Endothelial cell (in vitro differentiated cells): Measurements from ENCODE around the gene CTSK. TPM values are rescaled to one million over a fixed set of nuclear protein-coding genes. Genes with fewer than 3 reads are reported as not detected.

Experiments used
- DNase-seq: peaks from one replicate; pipeline ENCODE4 v3.0.0; 2021; ENCODE audit warnings: low spot score
- H3K27ac Mint-ChIP-seq: one replicate; pipeline ENCODE4 v1.8.0; 2021; ENCODE audit warnings: mixed read lengths, inconsistent platforms; ENCODE audit not compliant: unreplicated experiment
- H3K27me3 Mint-ChIP-seq: one replicate; pipeline ENCODE4 v1.8.0; 2021; ENCODE audit warnings: mild to moderate bottlenecking, moderate library complexity, mixed read lengths, inconsistent platforms; ENCODE audit not compliant: unreplicated experiment
- H3K36me3 Mint-ChIP-seq: one replicate; pipeline ENCODE4 v1.8.0; 2021; ENCODE audit warnings: mild to moderate bottlenecking, low read depth, mixed read lengths, inconsistent platforms; ENCODE audit not compliant: unreplicated experiment
- H3K4me1 Mint-ChIP-seq: one replicate; pipeline ENCODE4 v1.8.0; 2021; ENCODE audit warnings: mild to moderate bottlenecking, mixed read lengths, inconsistent platforms; ENCODE audit not compliant: unreplicated experiment
- H3K4me3 Mint-ChIP-seq: one replicate; pipeline ENCODE4 v1.8.0; 2021; ENCODE audit warnings: mild to moderate bottlenecking, mixed read lengths, inconsistent platforms; ENCODE audit not compliant: unreplicated experiment
- H3K9me3 Mint-ChIP-seq: one replicate; pipeline ENCODE4 v1.8.0; 2021; ENCODE audit warnings: mixed read lengths, inconsistent platforms; ENCODE audit not compliant: unreplicated experiment
- total RNA-seq: library from RNA; stranded (reverse); fragmentation: NEBNext Ultra II Directional; extraction: Animal tissue kit (Norgen Biotek cat#: 25700); gene quantifications from one replicate; pipeline ENCODE4 v1.2.1, GENCODE V29; 2021; ENCODE audit not compliant: unreplicated experiment
- TF ChIP-seq, protein P1 (sequence below): fragments of 200-600 bp; sonication (generic); IDR thresholded peaks from one replicate; pipeline ENCODE4 v1.5.0; 2021; ENCODE audit warnings: antibody characterized with exemption; ENCODE audit not compliant: unreplicated experiment

CTSK gene
- total RNA-seq, 1 donor from 2014 or later, result 110 TPM

DNA sequence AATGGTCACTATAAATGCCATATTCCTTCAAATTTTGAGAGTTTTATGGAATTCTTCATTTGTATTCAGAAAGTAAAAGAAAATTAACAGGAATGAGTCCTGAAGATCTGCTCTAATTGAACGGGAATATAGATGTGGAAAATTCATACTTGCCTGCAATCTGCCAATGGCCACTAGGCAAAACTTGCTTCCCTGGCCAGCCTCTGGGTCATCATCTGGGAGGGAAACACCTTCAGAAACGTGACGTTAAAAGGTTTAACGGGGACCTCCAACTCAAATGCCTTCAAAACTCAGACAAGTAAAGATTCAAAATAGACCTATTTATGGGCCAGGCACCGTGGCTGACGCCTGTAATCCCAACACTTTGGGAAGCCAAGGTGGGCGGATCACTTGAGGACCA is 21.7 kb upstream of the CTSK start:
- Mint-ChIP-seq H3K4me3 (no peak overlapping the region), H3K27ac (no peak overlapping the region), H3K27me3 (no peaks in the 10 kb centered on the region), H3K4me1 (no peaks in the 10 kb centered on the region), H3K9me3 (no peaks in the 10 kb centered on the region), H3K36me3 (peaks cover 13% of the 10 kb centered on the region)
- TF ChIP-seq, protein P1, sequence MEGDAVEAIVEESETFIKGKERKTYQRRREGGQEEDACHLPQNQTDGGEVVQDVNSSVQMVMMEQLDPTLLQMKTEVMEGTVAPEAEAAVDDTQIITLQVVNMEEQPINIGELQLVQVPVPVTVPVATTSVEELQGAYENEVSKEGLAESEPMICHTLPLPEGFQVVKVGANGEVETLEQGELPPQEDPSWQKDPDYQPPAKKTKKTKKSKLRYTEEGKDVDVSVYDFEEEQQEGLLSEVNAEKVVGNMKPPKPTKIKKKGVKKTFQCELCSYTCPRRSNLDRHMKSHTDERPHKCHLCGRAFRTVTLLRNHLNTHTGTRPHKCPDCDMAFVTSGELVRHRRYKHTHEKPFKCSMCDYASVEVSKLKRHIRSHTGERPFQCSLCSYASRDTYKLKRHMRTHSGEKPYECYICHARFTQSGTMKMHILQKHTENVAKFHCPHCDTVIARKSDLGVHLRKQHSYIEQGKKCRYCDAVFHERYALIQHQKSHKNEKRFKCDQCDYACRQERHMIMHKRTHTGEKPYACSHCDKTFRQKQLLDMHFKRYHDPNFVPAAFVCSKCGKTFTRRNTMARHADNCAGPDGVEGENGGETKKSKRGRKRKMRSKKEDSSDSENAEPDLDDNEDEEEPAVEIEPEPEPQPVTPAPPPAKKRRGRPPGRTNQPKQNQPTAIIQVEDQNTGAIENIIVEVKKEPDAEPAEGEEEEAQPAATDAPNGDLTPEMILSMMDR, result peak; percentile 62
- no peak for DNase-seq

DNA sequence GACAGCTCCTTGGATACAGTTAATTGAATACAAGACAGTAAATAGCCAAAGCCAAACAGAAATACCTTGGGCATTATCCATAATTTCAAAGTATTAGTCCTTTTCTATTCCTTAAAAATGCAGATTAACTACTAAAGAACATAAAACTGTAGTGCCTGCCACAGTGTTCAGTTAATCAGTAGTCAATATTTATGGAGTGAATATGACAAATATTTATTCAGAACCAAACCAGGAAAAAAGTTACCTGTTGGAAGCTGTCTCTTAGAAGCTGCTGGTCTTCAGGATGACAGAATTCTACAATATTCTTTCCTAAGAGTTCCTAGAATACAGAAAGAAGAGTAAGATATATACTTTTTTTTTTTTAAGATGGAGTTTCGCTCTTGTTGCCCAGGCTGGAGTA is 18.2 kb upstream of the CTSK start:
- Mint-ChIP-seq H3K9me3 (no peaks in the 10 kb centered on the region), H3K4me1 (no peaks in the 10 kb centered on the region), H3K36me3 (peaks cover 13% of the 10 kb centered on the region), H3K27ac (no peak overlapping the region), H3K4me3 (no peak overlapping the region), H3K27me3 (no peaks in the 10 kb centered on the region)
- TF ChIP-seq, protein P1, result no peak
- DNase-seq, result no peak

DNA sequence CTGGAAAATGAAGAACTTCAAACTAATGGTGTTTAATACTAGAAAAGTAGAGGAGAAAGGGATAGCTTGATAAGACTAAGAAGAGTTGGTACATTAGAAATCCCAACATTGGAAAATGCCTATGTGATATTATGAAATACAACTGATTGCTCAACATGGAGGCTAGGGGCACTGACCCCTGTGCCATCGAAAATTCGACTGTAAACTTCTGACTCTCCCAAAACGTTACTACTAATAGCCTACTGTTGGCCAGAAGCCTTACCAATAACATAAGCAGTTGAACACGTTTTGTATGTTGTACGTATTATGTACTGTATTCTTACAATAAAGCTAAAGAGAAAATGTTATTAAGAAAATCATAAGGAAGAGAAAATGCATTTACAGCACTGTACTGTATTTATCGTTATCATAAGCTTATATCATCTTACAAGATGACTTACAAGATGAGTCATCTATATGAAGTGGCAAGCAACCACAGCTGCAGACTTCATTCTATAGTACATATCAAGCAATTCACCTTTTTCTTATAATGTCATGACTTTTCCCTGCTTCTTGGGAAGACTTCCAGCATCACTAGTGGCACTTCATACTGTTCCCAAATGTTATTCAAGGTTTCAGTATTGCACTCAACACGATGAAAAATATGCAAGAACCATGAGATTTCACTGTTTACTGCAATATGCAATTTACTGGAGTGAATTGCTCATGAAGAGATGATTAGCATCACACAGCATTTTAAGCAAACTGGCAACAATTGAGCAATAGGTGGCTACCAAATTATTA is 12.9 kb upstream of the CTSK start:
- DNase-seq, result no peak
- H3K4me3 Mint-ChIP-seq, result no peak overlapping the region
- no peak overlapping the region for H3K27ac Mint-ChIP-seq
- H3K4me1 Mint-ChIP-seq, result no peaks in the 10 kb centered on the region
- H3K27me3 Mint-ChIP-seq, result no peaks in the 10 kb centered on the region
- no peaks in the 10 kb centered on the region for H3K9me3 Mint-ChIP-seq
- TF ChIP-seq, protein P1, result no peak
- H3K36me3 Mint-ChIP-seq, result peaks cover 28% of the 10 kb centered on the region

DNA sequence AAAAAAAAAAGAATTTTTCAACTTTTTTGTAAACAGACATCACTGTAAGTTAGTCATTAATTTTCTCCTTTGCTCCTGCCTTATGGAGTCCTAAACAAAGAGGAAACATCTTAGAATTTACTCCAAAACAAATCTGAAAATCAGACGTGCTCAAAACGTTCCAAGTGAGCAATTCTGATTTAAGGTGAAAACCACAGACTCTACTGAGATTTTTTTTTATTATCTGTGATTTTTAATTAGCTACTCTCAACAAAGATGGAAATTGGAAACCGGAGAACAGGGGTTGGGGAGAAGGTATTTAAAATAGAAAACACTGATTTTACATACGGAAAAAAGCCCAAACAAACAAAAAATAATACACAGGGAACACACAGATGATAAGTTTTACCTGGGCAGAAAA is 7.8 kb upstream of the CTSK start:
- no peak overlapping the region for H3K4me3 Mint-ChIP-seq
- H3K4me1 Mint-ChIP-seq, result no peaks in the 10 kb centered on the region
- TF ChIP-seq, protein P1, result no peak
- no peaks in the 10 kb centered on the region for H3K9me3 Mint-ChIP-seq
- no peak overlapping the region for H3K27ac Mint-ChIP-seq
- peaks cover 30% of the 10 kb centered on the region for H3K36me3 Mint-ChIP-seq
- H3K27me3 Mint-ChIP-seq, result no peaks in the 10 kb centered on the region
- no peak for DNase-seq

DNA sequence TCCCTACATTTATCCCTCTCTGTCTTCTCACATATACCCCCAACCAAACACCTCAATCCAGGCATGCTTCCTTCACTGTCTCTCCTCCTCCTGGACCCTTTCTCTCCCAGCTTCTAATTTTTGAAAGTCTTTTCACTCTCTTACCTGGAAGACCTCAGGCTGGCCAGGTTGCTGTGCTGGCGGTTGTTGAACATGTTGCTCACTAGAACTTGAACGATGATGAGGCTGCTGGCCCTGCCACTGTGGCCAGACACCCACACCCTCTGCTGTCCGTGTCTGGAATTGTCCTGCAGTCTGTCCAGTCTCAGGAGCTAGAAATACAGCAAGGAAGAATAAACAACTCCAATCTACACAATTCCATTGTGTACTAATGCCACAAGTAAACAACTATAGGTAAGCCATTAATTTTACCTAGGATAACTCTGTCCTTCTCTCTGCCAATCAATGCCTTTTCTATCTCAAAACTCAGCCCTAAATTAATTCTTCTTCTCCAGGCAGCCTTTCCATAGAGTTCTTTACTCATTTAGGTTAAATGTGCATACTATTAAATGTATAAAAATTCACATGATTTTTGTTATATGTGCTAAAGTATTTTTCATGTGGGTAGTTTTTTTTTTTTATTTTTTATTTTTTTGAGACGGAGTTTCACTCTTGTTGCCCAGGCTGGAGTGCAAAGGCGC is 5.1 kb upstream of the CTSK start:
- Mint-ChIP-seq H3K27me3 (no peaks in the 10 kb centered on the region), H3K27ac (no peak overlapping the region), H3K4me3 (no peak overlapping the region), H3K9me3 (no peaks in the 10 kb centered on the region), H3K4me1 (peaks cover 15% of the 10 kb centered on the region), H3K36me3 (peaks cover 25% of the 10 kb centered on the region)
- DNase-seq, result peak; percentile 72
- TF ChIP-seq, protein P1, result peak; percentile 61
